GM12801 (cell line): ENCODE data around the gene ATP8B1.

Source experiments
- CTCF ChIP-seq: IDR thresholded peaks from one replicate; pipeline ENCODE4 v1.5.1; 2011; ENCODE audit warnings: control low read depth; ENCODE audit not compliant: insufficient read length; ENCODE audit errors: extremely low read depth

The ATP8B1 gene

GRCh38 chr18:57716549-57716948 lies 86.6 kb downstream of the ATP8B1 start:
- no peak for TF ChIP-seq CTCF

- no peak for TF ChIP-seq CTCF
Measured at GRCh38 chr18:57715671-57716070, 87.4 kb downstream of the ATP8B1 start.

GRCh38 chr18:57715073-57715472 lies 88.0 kb downstream of the ATP8B1 start:
- TF ChIP-seq CTCF = no peak

GRCh38 chr18:57710226-57710625 lies 92.9 kb downstream of the ATP8B1 start:
- TF ChIP-seq CTCF = no peak

- no peak for TF ChIP-seq CTCF
Measured at GRCh38 chr18:57709335-57709734, 93.8 kb downstream of the ATP8B1 start.

- TF ChIP-seq CTCF = no peak
Measured at GRCh38 chr18:57708288-57708687, 94.8 kb downstream of the ATP8B1 start.

- no peak for TF ChIP-seq CTCF
Measured at GRCh38 chr18:57705832-57706595, 97.1 kb downstream of the ATP8B1 start.
